PC-3 (cell line): ENCODE measurements around the gene LMBR1.

Source experiments
- EZH2 ChIP-seq: fragments of 300-600 bp; sonication (generic); IDR thresholded peaks from one replicate; pipeline ENCODE4 v1.6.1; 2017; ENCODE audit warnings: antibody characterized with exemption, mild to moderate bottlenecking, low read length; ENCODE audit not compliant: unreplicated experiment
- TF ChIP-seq, protein P1 (sequence below): fragments of 300-600 bp; sonication (generic); conservative IDR thresholded peaks from 2 replicates; pipeline ENCODE4 v1.5.1; 2017; ENCODE audit warnings: antibody characterized with exemption, low read depth, mild to moderate bottlenecking, low read length

DNA sequence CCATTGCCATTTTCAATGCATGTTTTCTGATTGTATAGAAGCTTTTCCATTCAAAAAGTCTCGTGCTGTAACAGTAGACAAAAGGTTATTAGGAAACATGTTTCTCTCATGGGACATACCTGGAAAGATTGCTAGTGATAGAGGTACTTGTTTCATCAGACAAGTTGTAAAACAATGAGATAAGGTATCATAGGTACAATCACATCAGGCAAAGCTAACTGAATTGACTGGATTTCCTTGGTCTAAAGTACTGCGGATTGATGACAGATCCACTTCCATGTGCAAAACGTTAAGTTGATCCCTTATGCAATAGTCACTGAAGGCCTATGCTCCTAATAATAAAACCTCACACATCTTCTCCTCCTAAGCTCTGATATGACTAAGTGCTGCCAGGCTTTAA lies 258.9 kb downstream of the LMBR1 start:
- TF ChIP-seq, protein P1, sequence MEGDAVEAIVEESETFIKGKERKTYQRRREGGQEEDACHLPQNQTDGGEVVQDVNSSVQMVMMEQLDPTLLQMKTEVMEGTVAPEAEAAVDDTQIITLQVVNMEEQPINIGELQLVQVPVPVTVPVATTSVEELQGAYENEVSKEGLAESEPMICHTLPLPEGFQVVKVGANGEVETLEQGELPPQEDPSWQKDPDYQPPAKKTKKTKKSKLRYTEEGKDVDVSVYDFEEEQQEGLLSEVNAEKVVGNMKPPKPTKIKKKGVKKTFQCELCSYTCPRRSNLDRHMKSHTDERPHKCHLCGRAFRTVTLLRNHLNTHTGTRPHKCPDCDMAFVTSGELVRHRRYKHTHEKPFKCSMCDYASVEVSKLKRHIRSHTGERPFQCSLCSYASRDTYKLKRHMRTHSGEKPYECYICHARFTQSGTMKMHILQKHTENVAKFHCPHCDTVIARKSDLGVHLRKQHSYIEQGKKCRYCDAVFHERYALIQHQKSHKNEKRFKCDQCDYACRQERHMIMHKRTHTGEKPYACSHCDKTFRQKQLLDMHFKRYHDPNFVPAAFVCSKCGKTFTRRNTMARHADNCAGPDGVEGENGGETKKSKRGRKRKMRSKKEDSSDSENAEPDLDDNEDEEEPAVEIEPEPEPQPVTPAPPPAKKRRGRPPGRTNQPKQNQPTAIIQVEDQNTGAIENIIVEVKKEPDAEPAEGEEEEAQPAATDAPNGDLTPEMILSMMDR = no peak
- no peak for TF ChIP-seq EZH2
